ENCODE data around the gene RHCE.
"Not testable (repeated sequence)": the region's sequence is repeated elsewhere in the genome, so short reads cannot be mapped to it uniquely, and the experiment has no call there.

The RHCE gene

DNA sequence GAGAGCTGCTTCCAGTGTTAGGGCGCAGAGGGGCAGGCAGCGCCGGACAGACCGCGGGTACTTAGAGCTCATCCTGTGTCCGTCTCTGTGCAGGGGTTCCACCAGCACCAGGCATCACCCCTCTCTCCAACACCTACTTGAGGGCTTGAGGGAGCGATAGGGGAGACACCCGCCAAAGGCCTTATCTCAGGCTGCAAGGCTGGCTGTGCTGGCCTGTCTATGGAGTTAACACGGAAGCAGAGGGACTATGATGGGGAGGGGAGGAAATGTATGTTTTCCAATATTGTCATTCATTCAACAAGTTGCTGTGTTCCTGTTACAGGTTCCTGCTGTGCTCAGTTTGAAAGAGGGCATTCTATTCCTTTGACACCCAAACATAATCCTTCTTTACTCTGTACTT is at the start of gene RHCE:
Gene RHCE (minus strand): TSS at position 111 of the 400 bp plus-strand sequence. CDS start 39 bp downstream, at position 72.
- H3K9me3 Mint-ChIP-seq; H3K27me3 Mint-ChIP-seq; H3K27ac Mint-ChIP-seq; H3K36me3 Mint-ChIP-seq (ENCODE audit: low read depth); H3K4me1 Mint-ChIP-seq (ENCODE audit: low read depth); H3K4me3 Mint-ChIP-seq: not testable (repeated sequence)

DNA sequence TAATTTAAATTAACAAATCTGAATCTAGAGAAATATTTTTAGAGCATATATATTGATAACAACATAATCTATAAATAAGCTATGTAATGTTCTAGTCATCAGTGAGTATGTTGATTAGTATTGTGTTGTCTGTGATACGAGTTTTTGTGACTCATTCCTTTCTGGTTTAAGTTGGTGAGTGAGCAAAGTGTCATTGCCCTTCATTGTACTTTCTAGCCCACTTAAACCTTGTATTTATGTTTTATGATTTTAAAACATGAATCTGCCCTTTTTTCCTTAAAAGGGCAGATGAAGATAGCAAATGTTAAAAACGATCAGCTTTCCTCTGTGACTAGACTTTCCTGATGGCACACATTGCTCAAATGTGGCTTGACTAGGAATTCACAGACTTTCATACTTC is 48.6 kb upstream of the RHCE start:
- peaks cover 59% of the 10 kb centered on the region for H3K4me1 Mint-ChIP-seq (ENCODE audit: low read depth)
- H3K9me3 Mint-ChIP-seq: no peaks in the 10 kb centered on the region
- no peak overlapping the region for H3K4me3 Mint-ChIP-seq
- H3K36me3 Mint-ChIP-seq (ENCODE audit: low read depth): peaks cover 13% of the 10 kb centered on the region
- no peaks in the 10 kb centered on the region for H3K27me3 Mint-ChIP-seq
- no peak overlapping the region for H3K27ac Mint-ChIP-seq

GRCh38 chr1:25468033-25468432 is 47.4 kb upstream of the RHCE start:
- Mint-ChIP-seq H3K4me1 (ENCODE audit: low read depth) (peaks cover 47% of the 10 kb centered on the region), H3K27me3 (no peaks in the 10 kb centered on the region), H3K9me3 (no peaks in the 10 kb centered on the region), H3K27ac (peak overlapping the region; percentile 21), H3K4me3 (no peak overlapping the region), H3K36me3 (ENCODE audit: low read depth) (peaks cover 16% of the 10 kb centered on the region)

- H3K27me3 Mint-ChIP-seq: no peaks in the 10 kb centered on the region
- H3K27ac Mint-ChIP-seq: no peak overlapping the region
- H3K4me3 Mint-ChIP-seq: no peak overlapping the region
- H3K9me3 Mint-ChIP-seq: no peaks in the 10 kb centered on the region
- peaks cover 43% of the 10 kb centered on the region for H3K4me1 Mint-ChIP-seq (ENCODE audit: low read depth)
- peaks cover 16% of the 10 kb centered on the region for H3K36me3 Mint-ChIP-seq (ENCODE audit: low read depth)
These were observed 47.0 kb upstream of the RHCE start for GRCh38 chr1:25467616-25468015.

DNA sequence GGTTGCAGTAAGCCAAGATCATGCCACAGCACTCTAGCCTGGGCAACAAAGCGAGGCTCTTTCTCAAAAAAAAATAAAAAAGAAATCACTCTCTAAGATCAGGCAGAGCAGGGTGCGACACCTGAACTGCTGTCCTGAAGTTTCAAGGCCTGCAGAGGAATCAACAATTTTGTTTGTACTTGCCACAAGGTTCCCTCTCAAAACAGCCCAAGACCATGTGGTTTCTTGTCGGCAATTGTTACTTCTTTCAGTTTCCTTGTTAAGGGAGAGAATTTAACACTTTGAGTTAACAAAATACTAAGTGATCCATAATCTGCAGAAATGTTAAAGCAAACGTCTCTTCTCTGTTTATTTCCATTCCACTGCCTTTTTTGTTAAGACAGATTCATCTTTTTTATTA is 46.6 kb upstream of the RHCE start:
- Mint-ChIP-seq H3K27ac (peak overlapping the region; percentile 14), H3K4me3 (no peak overlapping the region), H3K9me3 (no peaks in the 10 kb centered on the region), H3K27me3 (no peaks in the 10 kb centered on the region), H3K4me1 (ENCODE audit: low read depth) (peaks cover 39% of the 10 kb centered on the region), H3K36me3 (ENCODE audit: low read depth) (peaks cover 16% of the 10 kb centered on the region)

GRCh38 chr1:25462732-25463131 is 42.1 kb upstream of the RHCE start:
- no peak overlapping the region for H3K4me3 Mint-ChIP-seq
- peaks cover 39% of the 10 kb centered on the region for H3K36me3 Mint-ChIP-seq (ENCODE audit: low read depth)
- H3K27me3 Mint-ChIP-seq: no peaks in the 10 kb centered on the region
- H3K4me1 Mint-ChIP-seq (ENCODE audit: low read depth): peaks cover 10% of the 10 kb centered on the region
- no peak overlapping the region for H3K27ac Mint-ChIP-seq
- H3K9me3 Mint-ChIP-seq: no peaks in the 10 kb centered on the region

DNA sequence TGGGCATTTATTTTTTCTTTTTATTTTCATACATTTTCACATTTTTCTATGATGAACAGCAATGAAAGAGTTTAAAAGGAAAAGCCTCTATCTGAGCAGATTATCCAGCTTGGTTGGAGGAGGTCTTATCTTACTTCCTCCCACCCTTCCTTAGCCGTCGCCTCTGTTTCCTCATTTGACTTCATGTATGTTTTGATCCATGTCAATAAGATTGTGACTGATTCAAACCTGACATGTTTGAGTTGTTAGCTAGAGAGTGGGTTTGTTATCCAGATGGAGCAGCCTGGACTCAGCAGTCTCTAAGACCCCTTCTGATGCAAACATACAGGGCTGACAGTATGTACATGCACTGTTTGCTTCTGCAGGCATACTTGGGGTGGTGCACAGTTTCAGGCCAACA is 41.2 kb upstream of the RHCE start:
- no peak overlapping the region for H3K4me3 Mint-ChIP-seq
- no peak overlapping the region for H3K27ac Mint-ChIP-seq
- peaks cover 45% of the 10 kb centered on the region for H3K36me3 Mint-ChIP-seq (ENCODE audit: low read depth)
- H3K27me3 Mint-ChIP-seq: no peaks in the 10 kb centered on the region
- peaks cover 1% of the 10 kb centered on the region for H3K4me1 Mint-ChIP-seq (ENCODE audit: low read depth)
- H3K9me3 Mint-ChIP-seq: no peaks in the 10 kb centered on the region

DNA sequence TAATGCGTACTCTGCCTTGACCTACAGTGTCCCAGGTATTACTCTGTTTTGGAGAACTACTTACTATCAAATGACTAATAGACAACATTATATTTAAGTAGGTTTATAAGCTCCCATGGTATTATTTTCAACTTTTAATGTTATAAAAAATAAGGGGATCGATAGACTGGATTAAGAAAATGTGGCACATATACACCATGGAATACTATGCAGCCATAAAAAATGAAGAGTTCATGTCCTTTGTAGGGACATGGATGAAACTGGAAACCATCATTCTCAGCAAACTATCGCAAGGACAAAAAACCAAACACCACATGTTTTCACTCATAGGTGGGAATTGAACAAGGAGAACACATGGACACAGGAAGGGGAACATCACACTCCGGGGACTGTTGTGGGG is 40.2 kb upstream of the RHCE start:
- not testable (repeated sequence) for H3K4me1 Mint-ChIP-seq (ENCODE audit: low read depth); H3K27ac Mint-ChIP-seq; H3K27me3 Mint-ChIP-seq; H3K4me3 Mint-ChIP-seq; H3K9me3 Mint-ChIP-seq
- peaks cover 50% of the 10 kb centered on the region for H3K36me3 Mint-ChIP-seq (ENCODE audit: low read depth)

DNA sequence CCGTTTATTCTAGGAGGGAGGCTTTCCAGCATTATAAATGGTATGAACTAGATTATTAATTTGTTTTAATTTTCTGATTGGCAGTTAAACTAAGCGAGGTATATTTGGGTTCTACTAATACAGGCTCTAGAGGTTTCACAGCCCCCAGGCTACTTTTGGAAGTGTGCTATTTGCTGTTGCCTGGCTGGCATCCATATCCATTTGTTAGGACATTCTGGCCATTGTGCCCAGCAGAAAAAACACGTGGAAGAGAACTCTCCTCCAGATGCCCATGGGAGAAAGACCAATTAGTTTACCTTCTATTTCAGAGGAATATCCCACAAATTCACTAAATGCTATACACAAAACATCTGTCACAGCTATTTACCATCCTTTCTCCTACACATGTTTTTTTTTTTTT is 39.4 kb upstream of the RHCE start:
- H3K36me3 Mint-ChIP-seq (ENCODE audit: low read depth): peaks cover 51% of the 10 kb centered on the region
- H3K9me3 Mint-ChIP-seq: no peaks in the 10 kb centered on the region
- no peak overlapping the region for H3K27ac Mint-ChIP-seq
- no peak overlapping the region for H3K4me3 Mint-ChIP-seq
- no peaks in the 10 kb centered on the region for H3K27me3 Mint-ChIP-seq
- no peaks in the 10 kb centered on the region for H3K4me1 Mint-ChIP-seq (ENCODE audit: low read depth)

GRCh38 chr1:25458541-25459298 is 38.1 kb upstream of the RHCE start:
- no peak overlapping the region for H3K27ac Mint-ChIP-seq
- peaks cover 52% of the 10 kb centered on the region for H3K36me3 Mint-ChIP-seq (ENCODE audit: low read depth)
- H3K9me3 Mint-ChIP-seq: no peaks in the 10 kb centered on the region
- H3K4me3 Mint-ChIP-seq: no peak overlapping the region
- no peaks in the 10 kb centered on the region for H3K4me1 Mint-ChIP-seq (ENCODE audit: low read depth)
- H3K27me3 Mint-ChIP-seq: no peaks in the 10 kb centered on the region

GRCh38 chr1:25456502-25456901 is 35.9 kb upstream of the RHCE start:
- Mint-ChIP-seq H3K4me3 (no peak overlapping the region), H3K9me3 (no peaks in the 10 kb centered on the region), H3K27ac (no peak overlapping the region), H3K4me1 (ENCODE audit: low read depth) (peaks cover 3% of the 10 kb centered on the region), H3K27me3 (no peaks in the 10 kb centered on the region), H3K36me3 (ENCODE audit: low read depth) (peaks cover 52% of the 10 kb centered on the region)

GRCh38 chr1:25451908-25452307 is 31.3 kb upstream of the RHCE start:
- Mint-ChIP-seq H3K27ac (no peak overlapping the region), H3K36me3 (ENCODE audit: low read depth) (peaks cover 27% of the 10 kb centered on the region), H3K4me1 (ENCODE audit: low read depth) (peaks cover 19% of the 10 kb centered on the region), H3K9me3 (no peaks in the 10 kb centered on the region), H3K4me3 (no peak overlapping the region), H3K27me3 (no peaks in the 10 kb centered on the region)

DNA sequence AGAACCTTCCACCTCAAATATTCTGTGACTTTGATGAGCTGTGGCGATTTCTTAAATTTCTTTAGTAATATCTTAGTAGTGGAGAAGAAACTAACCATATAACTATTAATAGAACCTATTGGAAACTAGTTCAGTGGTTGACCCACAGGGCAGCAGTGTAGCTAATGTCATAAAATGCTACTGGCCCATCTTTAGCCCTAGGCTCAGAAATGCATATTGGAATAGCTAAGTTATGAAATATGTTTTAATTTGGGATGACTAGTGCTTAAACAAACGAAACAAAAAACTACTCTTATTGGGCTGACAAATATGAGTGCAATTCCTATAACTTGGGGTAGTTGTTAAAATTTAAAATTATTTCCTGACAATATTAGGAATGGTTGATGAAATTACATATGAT is 30.3 kb upstream of the RHCE start:
- Mint-ChIP-seq H3K36me3 (ENCODE audit: low read depth) (peaks cover 25% of the 10 kb centered on the region), H3K9me3 (no peaks in the 10 kb centered on the region), H3K27ac (no peak overlapping the region), H3K4me3 (no peak overlapping the region), H3K27me3 (no peaks in the 10 kb centered on the region), H3K4me1 (ENCODE audit: low read depth) (peaks cover 28% of the 10 kb centered on the region)

GRCh38 chr1:25447547-25447946 is 26.9 kb upstream of the RHCE start:
- H3K27ac Mint-ChIP-seq: no peak overlapping the region
- no peaks in the 10 kb centered on the region for H3K27me3 Mint-ChIP-seq
- H3K9me3 Mint-ChIP-seq: no peaks in the 10 kb centered on the region
- H3K4me3 Mint-ChIP-seq: no peak overlapping the region
- H3K4me1 Mint-ChIP-seq (ENCODE audit: low read depth): peaks cover 46% of the 10 kb centered on the region
- H3K36me3 Mint-ChIP-seq (ENCODE audit: low read depth): peaks cover 14% of the 10 kb centered on the region

GRCh38 chr1:25445993-25446538 is 25.4 kb upstream of the RHCE start:
- peaks cover 14% of the 10 kb centered on the region for H3K36me3 Mint-ChIP-seq (ENCODE audit: low read depth)
- no peaks in the 10 kb centered on the region for H3K27me3 Mint-ChIP-seq
- peaks cover 54% of the 10 kb centered on the region for H3K4me1 Mint-ChIP-seq (ENCODE audit: low read depth)
- no peak overlapping the region for H3K4me3 Mint-ChIP-seq
- no peak overlapping the region for H3K27ac Mint-ChIP-seq
- no peaks in the 10 kb centered on the region for H3K9me3 Mint-ChIP-seq

GRCh38 chr1:25444604-25445003 is 24.0 kb upstream of the RHCE start:
- not testable (repeated sequence) for H3K27me3 Mint-ChIP-seq; H3K9me3 Mint-ChIP-seq; H3K4me3 Mint-ChIP-seq; H3K27ac Mint-ChIP-seq; H3K36me3 Mint-ChIP-seq (ENCODE audit: low read depth)
- H3K4me1 Mint-ChIP-seq (ENCODE audit: low read depth): peaks cover 54% of the 10 kb centered on the region
